Suppressor macrophage treated with lipopolysaccharide for 4 hours (primary cell): ENCODE data around the gene GSK3A.

Source experiments
- DNase-seq: peaks from one replicate; pipeline ENCODE4 v3.0.0-alpha.2; 2020

GSK3A gene

DNA sequence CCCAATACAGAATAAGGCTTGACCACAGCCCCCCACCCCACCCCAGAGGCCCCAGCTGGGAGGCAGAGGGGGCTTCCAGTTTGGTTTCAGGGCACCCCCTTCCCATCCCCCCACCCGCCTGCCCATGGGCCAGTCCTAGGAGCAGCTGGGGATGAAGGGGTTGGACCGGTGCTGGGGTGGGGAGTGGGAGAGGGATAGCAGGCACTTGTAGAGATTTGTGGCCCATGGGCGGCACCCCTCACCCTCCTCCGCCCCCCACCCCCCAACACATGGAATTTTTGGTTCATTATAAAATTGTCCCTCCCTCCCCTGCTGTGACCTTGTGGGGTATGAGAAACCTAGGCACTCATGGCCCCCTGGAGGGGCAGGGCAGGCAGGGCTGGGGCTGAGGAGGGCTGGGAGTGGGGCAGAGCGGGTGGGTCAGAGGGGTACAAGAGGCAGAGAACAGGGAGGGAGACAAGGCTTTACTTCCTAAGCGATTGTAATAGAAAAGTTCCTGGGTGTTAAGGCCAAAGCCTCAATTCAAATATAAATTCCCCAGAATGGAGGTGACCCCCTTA is 5.3 kb upstream of the GSK3A start:
- DNase-seq, result no peak

DNA sequence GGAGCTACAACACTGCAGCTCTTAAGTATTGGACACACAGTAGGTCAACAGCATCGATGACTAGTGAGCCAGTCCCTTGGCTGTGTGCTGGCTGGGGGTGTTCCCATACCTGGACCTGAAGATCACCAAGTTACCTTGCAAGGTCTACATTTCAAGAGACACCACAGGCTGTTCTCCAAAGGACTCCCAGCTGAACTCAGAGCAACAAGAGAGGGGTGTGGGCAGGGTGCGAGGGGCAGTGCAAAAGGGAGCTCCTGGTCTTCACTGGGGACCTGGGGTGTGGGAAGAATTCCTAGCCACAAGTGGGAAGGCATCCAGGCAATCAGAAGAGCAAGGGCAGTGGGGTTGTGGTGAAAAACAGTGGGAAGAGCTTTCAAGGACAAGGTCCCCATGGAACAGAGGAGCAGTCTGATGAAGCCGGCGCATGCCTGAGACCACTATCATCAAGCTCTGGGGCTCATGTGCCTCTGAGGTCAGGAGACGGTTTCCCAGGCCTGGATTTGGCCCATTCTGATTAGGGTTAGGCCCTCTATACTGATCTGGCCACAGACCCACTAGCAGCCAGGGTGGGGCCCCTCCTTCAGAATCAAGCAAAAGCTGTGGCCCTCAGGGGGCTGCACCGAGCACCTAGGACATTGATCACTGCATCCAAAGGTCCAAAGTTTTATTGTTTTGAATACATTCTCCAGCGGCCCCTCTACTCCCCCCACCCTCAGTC is 4.7 kb upstream of the GSK3A start:
- DNase-seq, result no peak

DNA sequence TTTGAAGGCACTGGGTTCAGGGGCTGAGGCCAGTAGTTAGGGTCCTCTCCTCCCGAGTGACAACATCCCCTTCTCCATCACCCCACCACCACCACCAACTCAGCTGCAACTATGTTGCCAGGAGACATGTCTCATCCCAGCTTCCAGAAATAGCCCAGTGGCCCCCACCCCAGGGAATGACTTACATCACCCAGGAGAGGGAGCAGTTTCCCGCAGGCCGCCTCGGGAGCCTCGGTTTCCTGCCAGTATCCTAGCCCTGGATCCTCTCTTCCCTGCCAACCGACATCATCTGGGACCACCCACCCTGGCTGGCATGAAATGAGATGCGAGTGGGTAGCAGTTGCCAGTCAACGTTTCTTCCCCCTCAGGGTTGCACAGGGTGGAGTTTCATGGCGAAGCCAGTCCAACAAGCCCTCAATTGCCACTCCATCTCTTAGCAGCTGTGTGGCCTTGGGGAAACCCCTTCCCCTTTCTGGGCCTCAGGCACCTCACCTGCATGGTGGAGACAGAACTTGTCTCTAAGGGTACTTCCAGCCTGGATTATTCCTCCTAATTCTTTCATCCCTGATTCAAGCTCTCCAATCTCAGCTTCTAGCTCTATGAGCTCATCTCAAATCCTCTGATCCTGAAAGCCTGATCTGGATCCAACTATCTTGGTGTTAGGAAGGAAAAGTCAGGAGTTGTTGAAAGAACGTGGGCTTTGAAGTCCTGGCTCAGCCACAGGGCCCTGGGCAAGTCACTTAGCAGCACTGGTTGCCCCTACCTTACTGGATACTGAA is 3.9 kb upstream of the GSK3A start:
- DNase-seq, result no peak

DNA sequence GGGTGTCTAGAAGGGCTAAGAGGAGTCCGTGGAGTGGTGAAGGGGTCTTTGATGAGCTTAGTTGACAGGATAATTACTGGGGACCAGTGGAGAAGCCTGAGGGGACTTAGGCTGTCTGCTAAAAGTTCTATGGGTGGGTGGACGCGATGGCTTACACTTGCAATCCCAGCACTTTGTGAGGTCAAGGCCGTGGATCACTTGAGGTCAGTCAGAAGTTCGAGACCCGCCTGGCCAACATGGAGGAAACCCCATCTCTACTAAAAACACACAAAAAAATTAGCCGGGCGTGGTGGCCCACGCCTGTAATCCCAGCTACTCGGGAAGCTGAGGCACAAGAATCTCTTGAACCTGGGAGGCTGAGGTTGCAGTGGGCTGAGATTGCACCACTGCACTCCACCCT is 2.8 kb upstream of the GSK3A start:
- DNase-seq, result no peak

GRCh38 chr19:42244347-42245220 is 2.2 kb upstream of the GSK3A start:
- DNase-seq, result peak; percentile 96

GRCh38 chr19:42242069-42242511 is 312 bp downstream of the GSK3A start:
- DNase-seq, result peak; percentile 28

DNA sequence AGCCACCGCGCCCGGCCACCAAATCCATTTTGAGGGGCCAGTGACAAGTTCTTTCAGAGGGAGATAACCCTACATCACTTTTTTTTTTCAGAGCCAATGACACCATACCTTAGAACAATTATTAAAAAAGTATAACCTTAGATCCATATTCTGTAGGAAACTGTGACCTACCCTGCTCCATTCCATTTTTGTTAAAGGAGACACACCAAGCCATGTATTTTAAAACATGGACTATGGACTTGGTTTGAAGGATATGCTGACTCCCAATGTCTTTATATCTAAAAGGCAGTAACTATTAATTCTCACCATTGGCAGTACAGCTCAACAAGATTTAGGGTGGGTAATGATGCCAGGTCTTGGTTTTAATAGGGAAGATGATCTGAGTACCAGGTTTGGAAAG is 1.1 kb downstream of the GSK3A start:
- no peak for DNase-seq

DNA sequence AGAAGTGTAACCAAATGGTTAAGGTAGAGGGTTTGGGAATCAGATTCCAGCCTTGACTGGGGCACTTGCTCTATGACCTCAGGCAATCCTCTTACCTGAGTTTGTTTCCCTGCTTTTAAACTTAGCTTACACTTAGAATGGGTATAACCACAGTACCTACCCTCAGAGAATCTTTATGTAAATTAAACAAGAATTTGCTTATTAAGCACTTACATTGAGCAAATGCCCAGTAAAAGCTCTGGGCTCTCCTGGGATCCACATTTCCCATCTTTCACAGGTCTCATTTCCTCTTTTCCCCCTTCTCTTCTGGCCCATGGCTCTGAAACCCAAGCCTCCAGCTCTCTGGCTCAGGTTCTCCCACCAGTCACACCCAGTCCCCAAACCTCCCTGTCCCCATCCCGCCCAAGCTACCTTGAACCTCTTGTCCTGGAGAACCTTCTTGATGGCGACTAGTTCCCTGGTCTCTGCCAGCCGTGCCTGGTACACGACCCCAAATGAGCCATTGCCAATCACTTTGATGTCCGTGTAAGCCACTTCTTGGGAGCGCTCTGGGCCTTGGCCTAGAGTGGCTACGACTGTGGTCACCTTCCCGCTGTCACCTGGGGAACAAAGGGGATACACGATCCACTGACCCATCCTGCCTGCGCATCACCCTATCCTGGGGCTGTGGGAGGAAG is 2.7 kb downstream of the GSK3A start:
- DNase-seq, result no peak

DNA sequence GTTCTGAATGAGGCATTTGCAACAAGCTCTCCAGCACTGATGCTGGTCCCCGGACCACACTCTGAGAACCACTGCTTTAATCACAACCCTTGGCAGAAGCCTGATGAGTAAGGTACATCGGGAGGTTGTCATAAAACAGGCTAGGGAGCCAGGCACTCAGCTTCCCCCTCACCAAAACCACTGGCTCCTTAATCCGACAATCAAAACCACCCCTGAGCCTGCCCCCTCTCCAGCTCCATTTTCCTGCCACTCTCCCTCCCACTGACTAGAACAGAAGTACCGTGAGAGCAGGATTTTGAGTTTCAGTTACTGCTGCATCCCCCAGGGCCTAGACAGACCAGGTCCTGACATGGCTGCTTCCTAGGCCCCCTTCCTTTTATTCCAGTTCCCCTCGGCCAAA is 7.2 kb downstream of the GSK3A start:
- DNase-seq, result no peak

DNA sequence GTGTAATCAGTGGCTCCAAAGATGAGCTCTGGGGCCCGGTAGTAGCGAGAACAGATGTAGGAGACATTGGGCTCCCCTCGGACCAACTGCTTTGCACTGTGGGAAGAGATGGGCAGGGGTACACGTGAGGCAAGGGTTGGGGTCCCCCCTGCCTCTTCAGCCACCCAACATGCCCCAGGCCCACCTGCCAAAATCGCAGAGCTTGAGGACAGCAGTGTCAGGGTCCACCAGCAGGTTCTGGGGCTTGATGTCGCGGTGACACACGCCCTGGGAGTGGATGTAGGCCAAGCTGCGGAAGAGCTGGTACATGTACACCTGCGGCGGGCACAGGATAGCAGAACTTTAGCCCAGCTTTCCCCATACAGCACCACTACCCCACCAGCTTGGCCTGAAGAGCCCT is 8.0 kb downstream of the GSK3A start:
- DNase-seq, result no peak

DNA sequence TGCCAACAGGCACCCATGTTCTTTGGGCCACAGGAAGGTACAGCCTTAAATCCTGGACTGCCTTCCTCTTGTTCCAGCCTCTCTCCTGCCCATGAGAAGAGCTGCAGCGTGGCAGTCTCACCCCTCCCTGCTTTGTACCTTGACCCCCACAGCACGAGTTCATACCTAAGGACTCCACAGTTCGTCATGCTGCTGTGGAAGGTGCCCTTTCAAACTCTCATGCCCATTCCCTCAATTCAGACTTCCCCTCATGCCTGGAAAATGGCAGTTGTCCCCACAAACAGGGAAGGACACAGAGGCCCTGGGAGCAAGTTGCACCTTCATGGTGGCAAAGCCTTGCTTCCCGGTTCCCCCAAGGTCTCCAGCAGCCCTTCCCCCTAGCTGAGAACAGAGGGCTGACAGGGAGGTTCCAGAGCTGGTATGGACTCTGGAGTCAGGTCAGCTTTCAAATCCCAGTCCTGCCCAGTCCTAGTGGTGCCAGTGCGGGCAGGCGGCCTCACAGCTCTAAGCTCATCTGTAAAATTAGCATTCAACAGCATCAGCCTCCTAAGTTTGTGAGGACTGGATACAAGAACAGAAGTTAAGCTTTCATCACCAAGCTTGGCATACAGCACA is 8.6 kb downstream of the GSK3A start:
- DNase-seq, result no peak

DNA sequence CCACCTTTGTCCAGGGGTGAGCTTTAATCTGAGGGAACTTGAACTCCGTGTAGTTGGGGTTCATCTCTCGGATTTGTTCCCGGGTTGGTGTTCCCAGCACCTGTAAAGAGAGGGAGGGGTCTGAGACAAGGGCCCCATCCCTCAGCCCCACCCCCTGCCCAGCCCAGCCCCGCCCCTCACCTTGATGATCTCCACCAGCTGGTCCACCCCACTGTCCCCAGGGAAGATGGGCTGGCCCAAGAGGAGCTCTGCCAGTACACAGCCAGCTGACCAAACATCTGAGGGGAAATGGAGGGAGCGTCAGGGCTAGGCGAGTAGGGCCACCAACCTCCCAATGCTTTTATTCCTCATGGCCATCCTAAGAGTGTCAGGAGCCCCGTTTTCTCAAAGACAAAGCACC is 9.3 kb downstream of the GSK3A start:
- DNase-seq, result no peak

GRCh38 chr19:42232435-42232834 is 10.0 kb downstream of the GSK3A start:
- DNase-seq, result no peak

GRCh38 chr19:42230571-42230970 is 11.8 kb downstream of the GSK3A start:
- DNase-seq, result no peak

- no peak for DNase-seq
Measured at GRCh38 chr19:42229855-42230351, 12.5 kb downstream of the GSK3A start.

GRCh38 chr19:42229301-42229854 is 13.0 kb downstream of the GSK3A start:
- DNase-seq, result no peak

- DNase-seq, result no peak
Measured at GRCh38 chr19:42228641-42229040, 13.8 kb downstream of the GSK3A start.

DNA sequence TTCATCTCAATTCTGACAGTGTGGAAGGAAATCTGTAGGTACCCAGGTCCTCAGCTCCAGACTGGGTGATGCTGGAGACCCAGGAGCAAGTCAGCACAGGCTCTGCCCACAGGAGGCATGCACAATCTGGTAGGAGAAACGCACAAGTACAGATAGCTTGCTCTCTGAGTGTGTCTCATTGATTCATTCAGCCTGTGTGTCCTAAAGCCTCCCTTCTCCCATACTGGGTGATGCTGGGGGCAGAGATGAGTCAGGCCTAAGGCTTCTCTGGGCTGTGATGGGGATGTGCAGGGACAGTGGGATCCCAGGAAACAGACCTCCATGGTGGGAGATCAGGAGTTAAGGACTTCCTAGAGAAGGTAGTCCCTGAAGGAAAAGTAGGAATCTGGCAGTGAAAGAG is 15.5 kb downstream of the GSK3A start:
- no peak for DNase-seq

- no peak for DNase-seq
Measured at GRCh38 chr19:42225718-42226292, 16.6 kb downstream of the GSK3A start.

GRCh38 chr19:42224940-42225717 is 17.3 kb downstream of the GSK3A start:
- DNase-seq, result no peak

DNA sequence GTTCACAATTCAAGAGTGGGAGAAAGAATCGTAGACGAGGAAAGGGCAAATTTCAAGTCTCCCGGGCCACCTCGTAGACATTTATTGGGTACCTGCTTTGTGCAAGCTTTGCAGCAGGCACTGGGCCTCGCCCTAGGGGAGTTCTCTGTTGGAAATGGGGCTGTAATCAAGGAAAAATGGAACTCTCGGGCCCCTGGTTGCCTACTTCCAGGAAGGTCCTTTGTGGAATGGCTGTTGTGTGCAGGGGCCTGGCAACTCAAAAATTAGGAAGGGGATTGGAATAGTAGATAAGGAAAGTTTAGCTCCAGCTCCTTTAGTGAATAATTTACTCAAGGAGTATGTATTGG is 21.7 kb downstream of the GSK3A start:
- DNase-seq, result no peak
